K562 treated with DMSO at 1 percent for 24 hours (cell line): ENCODE measurements around the gene FCRLA. TPM values are rescaled to one million over a fixed set of nuclear protein-coding genes. Genes with fewer than 3 reads are reported as not detected.

ENCODE experiments used
- total RNA-seq: library from RNA; unstranded; fragments of 300-600 nt; gene quantifications from 2 replicates; pipeline ENCODE4 v1.2.3, GENCODE V29; 2022; ENCODE audit warnings: low read depth; ENCODE audit not compliant: insufficient read depth

Gene FCRLA
- 12.0 and 14.9 TPM in 2 replicates for total RNA-seq

GRCh38 chr1:161706482-161707347 lies at the start of gene FCRLA:
Gene FCRLA, plus strand, starts transcription at chr1:161707229. Its CDS starts 36 bp downstream, at chr1:161707265.

DNA sequence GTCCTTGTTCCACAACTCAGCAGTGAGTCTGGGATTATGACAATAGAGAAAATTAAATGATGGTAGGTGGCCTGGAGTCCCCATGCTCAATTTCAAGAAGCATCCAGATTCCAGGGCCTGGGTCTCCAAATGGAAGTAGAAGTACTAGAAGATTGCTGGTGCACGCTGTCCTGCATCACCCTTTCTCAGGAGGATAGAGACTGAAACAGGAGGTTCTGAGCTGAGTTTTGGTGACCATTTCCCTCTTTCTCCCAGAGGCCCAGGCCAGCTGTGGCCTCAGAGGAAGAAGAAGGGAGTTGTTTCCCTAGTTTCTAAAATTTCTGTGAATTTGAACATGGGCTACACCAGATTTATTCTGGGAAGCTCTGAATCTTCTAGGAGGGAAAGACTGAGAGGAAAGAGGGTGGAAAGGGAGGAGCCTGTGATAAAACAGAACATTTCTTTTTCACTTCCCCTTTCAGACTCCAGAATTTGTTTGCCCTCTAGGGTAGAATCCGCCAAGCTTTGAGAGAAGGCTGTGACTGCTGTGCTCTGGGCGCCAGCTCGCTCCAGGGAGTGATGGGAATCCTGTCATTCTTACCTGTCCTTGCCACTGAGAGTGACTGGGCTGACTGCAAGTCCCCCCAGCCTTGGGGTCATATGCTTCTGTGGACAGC lies 44.2 kb upstream of the FCRLA start, which contains the start of gene FCGR2B:
FCGR2B (plus strand) TSS at position 460 of the 656 bp plus-strand sequence; CDS start at position 559, 99 bp downstream.

DNA sequence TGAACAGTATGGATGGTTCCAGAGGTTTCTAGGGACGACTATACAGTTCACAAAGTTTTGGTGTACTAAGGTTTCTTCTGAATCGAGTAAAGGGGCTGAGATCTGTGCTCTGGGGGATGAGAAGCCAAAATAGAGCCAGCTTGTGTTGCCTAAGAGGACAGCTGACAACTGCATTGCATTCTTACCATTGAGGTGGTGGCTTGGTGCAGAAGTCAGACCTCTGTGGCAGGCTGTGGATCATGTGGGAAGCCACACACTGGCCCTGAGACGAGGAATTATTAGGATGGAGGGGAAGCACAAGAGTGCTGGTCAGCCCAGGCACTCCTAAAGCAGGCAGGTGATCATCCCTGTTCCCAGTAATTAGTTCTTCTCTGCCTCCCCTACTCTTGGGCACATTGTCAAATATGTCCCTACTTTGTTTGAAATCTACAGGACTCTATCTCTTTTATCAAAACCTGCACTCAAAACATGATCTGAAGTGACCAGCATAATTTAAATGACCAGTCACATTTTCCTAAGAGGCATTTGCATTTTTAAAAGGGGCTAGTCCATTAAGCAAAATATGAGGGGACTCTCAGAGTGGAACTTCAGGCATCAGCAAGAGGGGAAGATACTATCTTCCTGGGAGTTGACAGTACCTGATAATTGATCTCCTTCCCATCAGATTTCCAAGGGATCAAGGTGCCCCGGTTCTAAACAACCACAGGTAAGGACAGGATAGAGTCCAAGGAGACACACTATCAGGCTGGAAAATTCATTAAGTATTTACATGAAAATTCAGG lies 14.1 kb downstream of the FCRLA start, which contains the start of gene FCRLB:
FCRLB (plus strand) TSS at position 589 of the 782 bp plus-strand sequence. CDS start 1,129 bp downstream, outside the sequence.

DNA sequence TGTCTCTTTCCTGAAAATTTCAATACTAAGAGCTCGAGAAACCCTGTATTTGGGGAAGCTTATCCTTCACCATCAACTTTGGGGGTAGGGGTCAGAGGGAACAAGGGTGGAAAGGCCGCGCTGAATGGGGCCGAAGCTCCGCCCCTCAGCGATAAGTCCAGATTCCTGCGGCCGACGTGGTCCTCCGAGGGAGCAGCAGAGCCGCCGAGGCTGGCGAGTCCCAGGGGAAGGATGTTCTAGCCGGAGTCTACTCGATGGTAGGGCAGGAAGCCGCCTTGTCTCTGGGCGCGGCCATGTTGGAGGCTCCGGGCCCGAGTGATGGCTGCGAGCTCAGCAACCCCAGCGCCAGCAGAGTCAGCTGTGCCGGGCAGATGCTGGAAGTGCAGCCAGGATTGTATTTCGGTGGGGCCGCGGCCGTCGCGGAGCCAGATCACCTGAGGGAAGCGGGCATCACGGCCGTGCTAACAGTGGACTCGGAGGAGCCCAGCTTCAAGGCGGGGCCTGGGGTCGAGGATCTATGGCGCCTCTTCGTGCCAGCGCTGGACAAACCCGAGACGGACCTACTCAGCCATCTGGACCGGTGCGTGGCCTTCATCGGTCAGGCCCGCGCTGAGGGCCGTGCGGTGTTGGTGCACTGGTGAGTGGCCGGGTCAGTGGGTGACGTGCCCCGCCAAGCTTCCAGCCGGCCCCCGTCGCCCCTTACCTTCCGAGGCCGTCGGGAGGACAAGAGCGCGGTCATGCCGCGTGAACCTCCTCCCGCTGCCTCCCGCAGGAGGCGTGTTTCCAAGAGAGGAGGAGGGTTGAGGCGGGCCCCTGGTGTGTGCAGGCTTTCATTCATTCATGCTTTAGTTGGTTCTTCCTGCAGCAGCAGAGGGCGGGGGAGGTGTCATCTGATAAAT lies 42.7 kb downstream of the FCRLA start, which contains the start of gene DUSP12:
DUSP12 (plus strand) TSS at position 278 of the 899 bp plus-strand sequence; CDS start at position 294, 16 bp downstream.

Other genes with a start within 250 kb of the FCRLA start
- gene FCGR2A, start 201.8 kb upstream of the FCRLA start, total RNA-seq: 92.8 and 94.7 TPM in 2 replicates
- 14.7 and 19.0 TPM in 2 replicates for gene HSPA6, start 182.7 kb upstream of the FCRLA start, total RNA-seq
- not detected in 2 replicates for gene FCGR3A, start 157.4 kb upstream of the FCRLA start, total RNA-seq
- gene FCGR3B, start 76.1 kb upstream of the FCRLA start, total RNA-seq: 0.34 TPM in 1 of 2 replicates, not detected in the other
- gene FCGR2B, start 44.1 kb upstream of the FCRLA start, total RNA-seq: 7.8 and 11.0 TPM in 2 replicates
- gene FCRLB, start 14.3 kb downstream of the FCRLA start, total RNA-seq: 3.3 and 4.0 TPM in 2 replicates
- gene DUSP12, start 42.6 kb downstream of the FCRLA start, total RNA-seq: 36.1 and 41.6 TPM in 2 replicates
- gene ATF6, start 59.1 kb downstream of the FCRLA start, total RNA-seq: 15.7 and 17.3 TPM in 2 replicates